Eye (tissue), 1 donor: ENCODE results near the gene PUDP.
A peak's percentile ranks its signal among the peaks of the same experiment; 100 is the strongest.

Source experiments
- DNase-seq: peaks from one replicate; pipeline ENCODE4 v3.0.0-alpha.2; 2015

Gene PUDP

GRCh38 chrX:7146703-7147412, 1.1 kb downstream of the PUDP start:
- DNase-seq, result no peak

GRCh38 chrX:7146020-7146702, 1.8 kb downstream of the PUDP start:
- DNase-seq, result no peak

GRCh38 chrX:7145454-7145853, 2.5 kb downstream of the PUDP start:
- DNase-seq, result no peak

GRCh38 chrX:7143941-7144525, 3.9 kb downstream of the PUDP start:
- no peak for DNase-seq

- DNase-seq, result no peak
These were observed 4.9 kb downstream of the PUDP start for GRCh38 chrX:7143076-7143475.

- no peak for DNase-seq
These were observed 8.5 kb downstream of the PUDP start for GRCh38 chrX:7139202-7140081.

- no peak for DNase-seq
These were observed 13.0 kb downstream of the PUDP start for GRCh38 chrX:7134981-7135380.

- peak; percentile 4 for DNase-seq
These were observed 14.9 kb downstream of the PUDP start for GRCh38 chrX:7133050-7133440.

- DNase-seq, result peak; percentile 62
These were observed 15.5 kb downstream of the PUDP start for GRCh38 chrX:7132335-7133049.

GRCh38 chrX:7131621-7132020, 16.3 kb downstream of the PUDP start:
- no peak for DNase-seq

- peak; percentile 37 for DNase-seq
These were observed 20.9 kb downstream of the PUDP start for GRCh38 chrX:7127056-7127455.

- no peak for DNase-seq
These were observed 27.1 kb downstream of the PUDP start for GRCh38 chrX:7120878-7121219.

- DNase-seq, result no peak
These were observed 27.7 kb downstream of the PUDP start for GRCh38 chrX:7119950-7120877.

GRCh38 chrX:7117587-7117986, 30.4 kb downstream of the PUDP start:
- no peak for DNase-seq

GRCh38 chrX:7116081-7116480, 31.9 kb downstream of the PUDP start:
- no peak for DNase-seq

- DNase-seq, result peak; percentile 6
These were observed 32.4 kb downstream of the PUDP start for GRCh38 chrX:7115557-7115956.

GRCh38 chrX:7112071-7112470, 35.9 kb downstream of the PUDP start:
- no peak for DNase-seq

GRCh38 chrX:7111518-7111917, 36.4 kb downstream of the PUDP start:
- DNase-seq, result no peak

GRCh38 chrX:7110821-7111276, 37.1 kb downstream of the PUDP start:
- no peak for DNase-seq

GRCh38 chrX:7109838-7110793, 37.8 kb downstream of the PUDP start:
- DNase-seq, result peak; percentile 45
